HepG2 (cell line): ENCODE results near the gene ZNRF3. TPM values are rescaled to one million over a fixed set of nuclear protein-coding genes. Genes with fewer than 3 reads are reported as not detected.

ENCODE experiments used
- CC2D1A ChIP-seq: sonication (generic); formaldehyde crosslinking; IDR thresholded peaks from 2 replicates; pipeline ENCODE4 v1.8.1; 2023; ENCODE audit warnings: mild to moderate bottlenecking, missing genetic modification reagents
- CREM ChIP-seq, 2 experiments: sonication (generic) in 1 of 2; formaldehyde crosslinking in 1 of 2; IDR thresholded peaks; 2 replicates each; pipeline versions ENCODE4 v1.4.0 to v1.6.1; 2016 to 2020; ENCODE audit warnings: antibody characterized with exemption in 1 of 2, mild to moderate bottlenecking in 1 of 2, missing genetic modification reagents in 1 of 2
- ESRRA ChIP-seq: sonication (generic); formaldehyde crosslinking; IDR thresholded peaks from 2 replicates; pipeline ENCODE4 v1.5.1; 2020; ENCODE audit warnings: mild to moderate bottlenecking, low read depth, missing genetic modification reagents
- GLI4 ChIP-seq: sonication (generic); formaldehyde crosslinking; IDR thresholded peaks from 2 replicates; pipeline ENCODE4 v1.5.1; 2020; ENCODE audit warnings: missing genetic modification reagents, mild to moderate bottlenecking, moderate library complexity, borderline replicate concordance
- HNRNPUL1 ChIP-seq: fragments of 200-400 bp; formaldehyde crosslinking; IDR thresholded peaks from 2 replicates; pipeline ENCODE4 v1.6.1; 2017; ENCODE audit warnings: low read depth, mild to moderate bottlenecking, low read length, moderate library complexity
- HOXA5 ChIP-seq: sonication (generic); formaldehyde crosslinking; IDR thresholded peaks from 2 replicates; pipeline ENCODE4 v1.4.0; 2020; ENCODE audit warnings: missing genetic modification reagents
- MTF1 ChIP-seq: sonication (generic); formaldehyde crosslinking; IDR thresholded peaks from 2 replicates; pipeline ENCODE4 v1.5.0; 2020; ENCODE audit warnings: missing genetic modification reagents
- MZF1 ChIP-seq: sonication (generic); formaldehyde crosslinking; IDR thresholded peaks from 2 replicates; pipeline ENCODE4 v1.8.1; 2023; ENCODE audit warnings: mild to moderate bottlenecking, missing genetic modification reagents, borderline replicate concordance
- NR3C1 ChIP-seq: sonication (generic); formaldehyde crosslinking; IDR thresholded peaks from 2 replicates; pipeline ENCODE4 v1.4.0; 2020; ENCODE audit warnings: missing genetic modification reagents
- POLR2AphosphoS2 ChIP-seq: IDR thresholded peaks from 2 replicates; pipeline ENCODE4 v1.6.1; 2011; ENCODE audit warnings: low read depth, low read length, improper control_type of control experiment
- RARA ChIP-seq: IDR thresholded peaks from 2 replicates; pipeline ENCODE4 v1.6.1; 2016; ENCODE audit warnings: missing genetic modification reagents, missing compliant biosample characterization
- TMF1 ChIP-seq: sonication (generic); formaldehyde crosslinking; IDR thresholded peaks from 2 replicates; pipeline ENCODE4 v1.8.1; 2022; ENCODE audit warnings: low read depth, missing genetic modification reagents
- ZFP36L1 ChIP-seq: sonication (generic); formaldehyde crosslinking; IDR thresholded peaks from 2 replicates; pipeline ENCODE4 v1.8.0; 2022; ENCODE audit warnings: mild to moderate bottlenecking, missing genetic modification reagents, moderate library complexity
- ZNF317 ChIP-seq: sonication (generic); formaldehyde crosslinking; IDR thresholded peaks from 2 replicates; pipeline ENCODE4 v1.5.0; 2020; ENCODE audit warnings: mild to moderate bottlenecking, missing genetic modification reagents
- ZNF530 ChIP-seq: sonication (generic); formaldehyde crosslinking; IDR thresholded peaks from 2 replicates; pipeline ENCODE4 v1.5.0; 2020; ENCODE audit warnings: low read depth, mild to moderate bottlenecking, missing genetic modification reagents
- ZSCAN9 ChIP-seq: IDR thresholded peaks from 2 replicates; pipeline ENCODE4 v1.6.1; 2016; ENCODE audit warnings: borderline replicate concordance
- polyA plus RNA-seq, 8 experiments: library from polyadenylated mRNA; depleted of rRNA in 3 of 8; stranded (reverse) in 7 of 8; unstranded in 1 of 8; fragments of >200 nt; fragmentation: Illumina TruSeq in 4 of 8; extraction: Trizol in 4 of 8; gene quantifications; 2 replicates each; pipeline versions ENCODE4 v1.2.1 to v1.2.3, GENCODE V29; 2011 to 2016; ENCODE audit warnings: low read depth in 4 of 8, missing spikeins in 1 of 8, mixed read lengths in 1 of 8; ENCODE audit not compliant: insufficient read depth in 1 of 8
- total RNA-seq, 5 experiments: library from RNA; depleted of rRNA; stranded (reverse); fragments of >200 nt; fragmentation: Illumina TruSeq; extraction: Trizol; gene quantifications; 2 replicates each; pipeline ENCODE4 v1.2.3, GENCODE V29; 2016; ENCODE audit warnings: low read depth in 1 of 5
- TF ChIP-seq, protein P1 (sequence below): sonication (generic); formaldehyde crosslinking; IDR thresholded peaks from 2 replicates; pipeline ENCODE4 v1.4.0; 2020; ENCODE audit warnings: mild to moderate bottlenecking, missing genetic modification reagents
- TF ChIP-seq, protein P2 (sequence below): sonication (generic); formaldehyde crosslinking; conservative IDR thresholded peaks from 2 replicates; pipeline ENCODE4 v1.4.0; 2020; ENCODE audit warnings: missing genetic modification reagents
- TF ChIP-seq, protein P3 (sequence below): sonication (generic); formaldehyde crosslinking; conservative IDR thresholded peaks from 2 replicates; pipeline ENCODE4 v1.4.0; 2020; ENCODE audit warnings: mild to moderate bottlenecking, missing genetic modification reagents, moderate library complexity
- TF ChIP-seq, protein P4 (sequence below): sonication (generic); formaldehyde crosslinking; IDR thresholded peaks from 2 replicates; pipeline ENCODE4 v1.8.0; 2022; ENCODE audit warnings: mild to moderate bottlenecking, missing genetic modification reagents; ENCODE audit not compliant: insufficient replicate concordance
- TF ChIP-seq, protein P5 (sequence below): sonication (generic); IDR thresholded peaks from 2 replicates; pipeline ENCODE4 v1.6.1; 2016; ENCODE audit warnings: low read depth, borderline replicate concordance

ZNRF3 gene
- total and polyA plus RNA-seq, 2 of the 13 experiments (the other 11 are each of a cell fraction or from before 2014, with no cell fraction given) = 20.3 to 36.7 TPM

DNA sequence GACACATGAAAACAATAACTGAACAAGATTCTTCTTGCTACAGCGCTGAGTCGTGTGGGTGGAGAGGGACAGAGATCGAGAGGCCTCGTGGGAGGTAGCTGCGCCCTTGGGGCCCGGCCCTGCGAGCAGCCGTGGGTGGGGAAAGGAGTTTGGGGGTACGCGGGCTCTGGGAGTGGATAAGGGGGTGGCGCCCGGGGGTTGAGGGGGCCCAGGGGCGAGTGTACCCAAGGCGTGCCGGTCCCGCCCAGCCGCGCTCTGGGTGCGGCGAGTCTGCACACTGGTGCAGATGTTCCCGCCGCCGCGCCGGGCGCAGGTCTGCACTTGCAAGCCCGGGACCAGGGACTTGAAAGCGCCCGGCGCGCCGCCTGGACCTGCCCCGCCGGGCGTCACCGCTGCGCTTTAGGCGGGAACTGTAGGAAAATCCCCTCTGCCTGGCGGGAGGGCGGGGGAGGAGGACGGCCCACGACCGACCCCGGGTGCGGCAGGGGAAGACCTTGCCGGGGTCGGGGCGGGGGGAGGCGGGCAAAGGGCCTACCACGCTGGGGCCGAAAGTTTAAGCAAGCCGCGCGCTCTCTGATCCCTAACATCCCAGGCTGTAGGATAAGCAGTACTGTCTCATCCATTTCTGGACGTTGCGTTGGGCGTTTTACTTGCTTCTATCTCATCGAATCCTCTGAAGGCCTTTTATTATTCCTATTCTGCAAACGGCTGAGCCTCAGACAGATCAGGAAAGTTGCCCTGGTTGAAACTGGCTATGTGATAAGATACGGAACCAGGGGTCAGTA lies 188.1 kb downstream of the ZNRF3 start (continued):
- TF ChIP-seq, protein P1, sequence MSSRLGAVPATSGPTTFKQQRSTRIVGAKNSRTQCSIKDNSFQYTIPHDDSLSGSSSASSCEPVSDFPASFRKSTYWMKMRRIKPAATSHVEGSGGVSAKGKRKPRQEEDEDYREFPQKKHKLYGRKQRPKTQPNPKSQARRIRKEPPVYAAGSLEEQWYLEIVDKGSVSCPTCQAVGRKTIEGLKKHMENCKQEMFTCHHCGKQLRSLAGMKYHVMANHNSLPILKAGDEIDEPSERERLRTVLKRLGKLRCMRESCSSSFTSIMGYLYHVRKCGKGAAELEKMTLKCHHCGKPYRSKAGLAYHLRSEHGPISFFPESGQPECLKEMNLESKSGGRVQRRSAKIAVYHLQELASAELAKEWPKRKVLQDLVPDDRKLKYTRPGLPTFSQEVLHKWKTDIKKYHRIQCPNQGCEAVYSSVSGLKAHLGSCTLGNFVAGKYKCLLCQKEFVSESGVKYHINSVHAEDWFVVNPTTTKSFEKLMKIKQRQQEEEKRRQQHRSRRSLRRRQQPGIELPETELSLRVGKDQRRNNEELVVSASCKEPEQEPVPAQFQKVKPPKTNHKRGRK (CRISPR knock-in tag) = no peak
- no peak for TF ChIP-seq ZSCAN9 (CRISPR knock-in tag)
- no peak for TF ChIP-seq ZFP36L1 (CRISPR knock-in tag)
- no peak for TF ChIP-seq CREM (IDR thresholded peaks at IDR 0.05)
- no peak for TF ChIP-seq CREM (CRISPR knock-in tag; IDR thresholded peaks at IDR 0.05)
- TF ChIP-seq ESRRA (CRISPR knock-in tag) = no peak
- TF ChIP-seq ZNF317 (CRISPR knock-in tag) = 0 out of 2 replicates have a peak, but pooled peaks have one; percentile 17
- no peak for TF ChIP-seq HOXA5 (CRISPR knock-in tag)
- TF ChIP-seq TMF1 = no peak
- no peak for TF ChIP-seq POLR2AphosphoS2
- TF ChIP-seq NR3C1 (CRISPR knock-in tag) = no peak
- TF ChIP-seq ZNF530 (CRISPR knock-in tag) = no peak
- TF ChIP-seq, protein P2, sequence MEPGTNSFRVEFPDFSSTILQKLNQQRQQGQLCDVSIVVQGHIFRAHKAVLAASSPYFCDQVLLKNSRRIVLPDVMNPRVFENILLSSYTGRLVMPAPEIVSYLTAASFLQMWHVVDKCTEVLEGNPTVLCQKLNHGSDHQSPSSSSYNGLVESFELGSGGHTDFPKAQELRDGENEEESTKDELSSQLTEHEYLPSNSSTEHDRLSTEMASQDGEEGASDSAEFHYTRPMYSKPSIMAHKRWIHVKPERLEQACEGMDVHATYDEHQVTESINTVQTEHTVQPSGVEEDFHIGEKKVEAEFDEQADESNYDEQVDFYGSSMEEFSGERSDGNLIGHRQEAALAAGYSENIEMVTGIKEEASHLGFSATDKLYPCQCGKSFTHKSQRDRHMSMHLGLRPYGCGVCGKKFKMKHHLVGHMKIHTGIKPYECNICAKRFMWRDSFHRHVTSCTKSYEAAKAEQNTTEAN (CRISPR knock-in tag) = no peak
- TF ChIP-seq, protein P3, sequence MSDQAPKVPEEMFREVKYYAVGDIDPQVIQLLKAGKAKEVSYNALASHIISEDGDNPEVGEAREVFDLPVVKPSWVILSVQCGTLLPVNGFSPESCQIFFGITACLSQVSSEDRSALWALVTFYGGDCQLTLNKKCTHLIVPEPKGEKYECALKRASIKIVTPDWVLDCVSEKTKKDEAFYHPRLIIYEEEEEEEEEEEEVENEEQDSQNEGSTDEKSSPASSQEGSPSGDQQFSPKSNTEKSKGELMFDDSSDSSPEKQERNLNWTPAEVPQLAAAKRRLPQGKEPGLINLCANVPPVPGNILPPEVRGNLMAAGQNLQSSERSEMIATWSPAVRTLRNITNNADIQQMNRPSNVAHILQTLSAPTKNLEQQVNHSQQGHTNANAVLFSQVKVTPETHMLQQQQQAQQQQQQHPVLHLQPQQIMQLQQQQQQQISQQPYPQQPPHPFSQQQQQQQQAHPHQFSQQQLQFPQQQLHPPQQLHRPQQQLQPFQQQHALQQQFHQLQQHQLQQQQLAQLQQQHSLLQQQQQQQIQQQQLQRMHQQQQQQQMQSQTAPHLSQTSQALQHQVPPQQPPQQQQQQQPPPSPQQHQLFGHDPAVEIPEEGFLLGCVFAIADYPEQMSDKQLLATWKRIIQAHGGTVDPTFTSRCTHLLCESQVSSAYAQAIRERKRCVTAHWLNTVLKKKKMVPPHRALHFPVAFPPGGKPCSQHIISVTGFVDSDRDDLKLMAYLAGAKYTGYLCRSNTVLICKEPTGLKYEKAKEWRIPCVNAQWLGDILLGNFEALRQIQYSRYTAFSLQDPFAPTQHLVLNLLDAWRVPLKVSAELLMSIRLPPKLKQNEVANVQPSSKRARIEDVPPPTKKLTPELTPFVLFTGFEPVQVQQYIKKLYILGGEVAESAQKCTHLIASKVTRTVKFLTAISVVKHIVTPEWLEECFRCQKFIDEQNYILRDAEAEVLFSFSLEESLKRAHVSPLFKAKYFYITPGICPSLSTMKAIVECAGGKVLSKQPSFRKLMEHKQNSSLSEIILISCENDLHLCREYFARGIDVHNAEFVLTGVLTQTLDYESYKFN (CRISPR knock-in tag) = 0 out of 2 replicates have a peak, but pooled peaks have one; percentile 8
- no peak for TF ChIP-seq MZF1
- TF ChIP-seq GLI4 (CRISPR knock-in tag) = no peak
- TF ChIP-seq HNRNPUL1 = no peak
- TF ChIP-seq CC2D1A (CRISPR knock-in tag) = no peak
- TF ChIP-seq MTF1 (CRISPR knock-in tag) = no peak
- TF ChIP-seq, protein P4, sequence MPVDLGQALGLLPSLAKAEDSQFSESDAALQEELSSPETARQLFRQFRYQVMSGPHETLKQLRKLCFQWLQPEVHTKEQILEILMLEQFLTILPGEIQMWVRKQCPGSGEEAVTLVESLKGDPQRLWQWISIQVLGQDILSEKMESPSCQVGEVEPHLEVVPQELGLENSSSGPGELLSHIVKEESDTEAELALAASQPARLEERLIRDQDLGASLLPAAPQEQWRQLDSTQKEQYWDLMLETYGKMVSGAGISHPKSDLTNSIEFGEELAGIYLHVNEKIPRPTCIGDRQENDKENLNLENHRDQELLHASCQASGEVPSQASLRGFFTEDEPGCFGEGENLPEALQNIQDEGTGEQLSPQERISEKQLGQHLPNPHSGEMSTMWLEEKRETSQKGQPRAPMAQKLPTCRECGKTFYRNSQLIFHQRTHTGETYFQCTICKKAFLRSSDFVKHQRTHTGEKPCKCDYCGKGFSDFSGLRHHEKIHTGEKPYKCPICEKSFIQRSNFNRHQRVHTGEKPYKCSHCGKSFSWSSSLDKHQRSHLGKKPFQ (CRISPR knock-in tag) = no peak
- TF ChIP-seq, protein P5, sequence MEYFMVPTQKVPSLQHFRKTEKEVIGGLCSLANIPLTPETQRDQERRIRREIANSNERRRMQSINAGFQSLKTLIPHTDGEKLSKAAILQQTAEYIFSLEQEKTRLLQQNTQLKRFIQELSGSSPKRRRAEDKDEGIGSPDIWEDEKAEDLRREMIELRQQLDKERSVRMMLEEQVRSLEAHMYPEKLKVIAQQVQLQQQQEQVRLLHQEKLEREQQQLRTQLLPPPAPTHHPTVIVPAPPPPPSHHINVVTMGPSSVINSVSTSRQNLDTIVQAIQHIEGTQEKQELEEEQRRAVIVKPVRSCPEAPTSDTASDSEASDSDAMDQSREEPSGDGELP = no peak
- TF ChIP-seq RARA (CRISPR knock-in tag) = peak; percentile 40
